Esophagus (tissue), 2 donors: Measurements from ENCODE around the gene ADAMTSL1. TPM values are rescaled to one million over a fixed set of nuclear protein-coding genes. Genes with fewer than 3 reads are reported as not detected.

Source experiments
- H3K27ac ChIP-seq, 2 donors: one replicate each; pipeline ENCODE4 v1.5.1; 2013; ENCODE audit warnings: low read depth in 2 of 2, mild to moderate bottlenecking in 2 of 2, inconsistent platforms in 1 of 2, low read length in 1 of 2, moderate library complexity in 1 of 2
- H3K27me3 ChIP-seq, 2 donors: one replicate each; pipeline ENCODE4 v1.6.1; 2013; ENCODE audit warnings: low read length in 2 of 2, control low read depth in 1 of 2, mild to moderate bottlenecking in 1 of 2; ENCODE audit not compliant: insufficient read depth in 2 of 2, control insufficient read depth in 1 of 2
- H3K36me3 ChIP-seq, 2 donors: one replicate each; pipeline ENCODE4 v1.6.1; 2013; ENCODE audit warnings: low read length in 1 of 2; ENCODE audit not compliant: control insufficient read depth in 2 of 2, insufficient read depth in 2 of 2
- H3K4me1 ChIP-seq, 2 donors: one replicate each; pipeline ENCODE4 v1.6.1; 2013; ENCODE audit warnings: low read length in 1 of 2; ENCODE audit not compliant: control insufficient read depth in 2 of 2, insufficient read depth in 2 of 2
- H3K4me3 ChIP-seq, 2 donors: one replicate each; pipeline ENCODE4 v1.5.1; 2013; ENCODE audit warnings: low read length in 2 of 2, mild to moderate bottlenecking in 2 of 2, low read depth in 1 of 2, moderate library complexity in 1 of 2
- H3K9me3 ChIP-seq, 2 donors: one replicate each; pipeline ENCODE4 v1.6.1; 2013; ENCODE audit warnings: mild to moderate bottlenecking in 2 of 2, low read depth in 1 of 2, low read length in 1 of 2, moderate library complexity in 1 of 2; ENCODE audit not compliant: control insufficient read depth in 2 of 2, insufficient read depth in 1 of 2
- WGBS, 2 donors: extraction: QIAGEN DNeasy Blood & Tissue Kit; methylation state at CpG; one replicate each; pipeline ENCODE4 v1.1.7; 2013; 5-methylcytosine and 5-hydroxymethylcytosine counted together
- polyA plus RNA-seq, 2 donors: library from polyadenylated mRNA; stranded (reverse); fragments of 200-250 nt; gene quantifications; one replicate each; pipeline ENCODE4 v1.2.3, GENCODE V29; 2013
- donor health status: healthy with polysubstance abuse.
- donor health status: Bipolar disorder and iron deficiency.

ADAMTSL1 gene
- polyA plus RNA-seq, 2 donors: 1.2 to 1.8 TPM

GRCh38 chr9:18675332-18675731 lies 201.4 kb downstream of the ADAMTSL1 start:
- no peaks in the 10 kb centered on the region for H3K4me1 ChIP-seq
- no peaks in the 10 kb centered on the region for H3K36me3 ChIP-seq
- 54 to 59% methylated on average over 1 of the region's 1 CpG for WGBS, 2 donors
- no peaks in the 10 kb centered on the region for H3K9me3 ChIP-seq
- no peak overlapping the region for H3K4me3 ChIP-seq
- no peaks in the 10 kb centered on the region for H3K27me3 ChIP-seq
- H3K27ac ChIP-seq: no peak overlapping the region

GRCh38 chr9:18675973-18676372 lies 202.0 kb downstream of the ADAMTSL1 start:
- H3K4me1 ChIP-seq: no peaks in the 10 kb centered on the region
- no peaks in the 10 kb centered on the region for H3K27me3 ChIP-seq
- no peak overlapping the region for H3K27ac ChIP-seq
- no peaks in the 10 kb centered on the region for H3K9me3 ChIP-seq
- no peak overlapping the region for H3K4me3 ChIP-seq
- H3K36me3 ChIP-seq: no peaks in the 10 kb centered on the region

GRCh38 chr9:18676525-18676924 lies 202.6 kb downstream of the ADAMTSL1 start:
- no peak overlapping the region for H3K27ac ChIP-seq
- WGBS, 2 donors: 64 to 76% methylated on average over 2 of the region's 2 CpGs
- H3K4me1 ChIP-seq: no peaks in the 10 kb centered on the region
- H3K4me3 ChIP-seq: no peak overlapping the region
- no peaks in the 10 kb centered on the region for H3K27me3 ChIP-seq
- no peaks in the 10 kb centered on the region for H3K9me3 ChIP-seq
- H3K36me3 ChIP-seq: no peaks in the 10 kb centered on the region

- Histone ChIP-seq H3K36me3 (no peaks in the 10 kb centered on the region), H3K4me3 (no peak overlapping the region), H3K9me3 (no peaks in the 10 kb centered on the region), H3K4me1 (no peaks in the 10 kb centered on the region), H3K27me3 (no peaks in the 10 kb centered on the region), H3K27ac (no peak overlapping the region)
- WGBS, 2 donors: 15 to 30% methylated on average over 1 of the region's 1 CpG
Measured at GRCh38 chr9:18678821-18679590, 205.1 kb downstream of the ADAMTSL1 start.

- no peak overlapping the region for H3K4me3 ChIP-seq
- no peak overlapping the region for H3K27ac ChIP-seq
- H3K36me3 ChIP-seq: no peaks in the 10 kb centered on the region
- no peaks in the 10 kb centered on the region for H3K9me3 ChIP-seq
- H3K27me3 ChIP-seq: no peaks in the 10 kb centered on the region
- 73 to 86% methylated on average over 6 of the region's 6 CpGs for WGBS, 2 donors
- peaks cover 0 to 3% of the 10 kb centered on the region in 2 donors for H3K4me1 ChIP-seq
Measured at GRCh38 chr9:18682907-18683306, 209.0 kb downstream of the ADAMTSL1 start.

GRCh38 chr9:18683312-18683711 lies 209.4 kb downstream of the ADAMTSL1 start:
- WGBS, 2 donors: 88 to 91% methylated on average over 12 of the region's 12 CpGs
- Histone ChIP-seq H3K27me3 (no peaks in the 10 kb centered on the region), H3K36me3 (no peaks in the 10 kb centered on the region), H3K4me3 (no peak overlapping the region), H3K9me3 (no peaks in the 10 kb centered on the region), H3K27ac (no peak overlapping the region), H3K4me1 (peaks cover 0 to 3% of the 10 kb centered on the region in 2 donors)

GRCh38 chr9:18683851-18684250 lies 209.9 kb downstream of the ADAMTSL1 start:
- Histone ChIP-seq H3K27ac (no peak overlapping the region), H3K9me3 (no peaks in the 10 kb centered on the region), H3K4me3 (no peak overlapping the region), H3K36me3 (no peaks in the 10 kb centered on the region), H3K27me3 (no peaks in the 10 kb centered on the region), H3K4me1 (peaks cover 0 to 3% of the 10 kb centered on the region in 2 donors)
- WGBS, 2 donors: 44 to 55% methylated on average over 1 of the region's 1 CpG

- no peaks in the 10 kb centered on the region for H3K27me3 ChIP-seq
- peaks cover 0 to 3% of the 10 kb centered on the region in 2 donors for H3K4me1 ChIP-seq
- H3K27ac ChIP-seq: no peak overlapping the region
- H3K9me3 ChIP-seq: no peaks in the 10 kb centered on the region
- 71 to 74% methylated on average over 5 of the region's 5 CpGs for WGBS, 2 donors
- H3K4me3 ChIP-seq: no peak overlapping the region
- H3K36me3 ChIP-seq: no peaks in the 10 kb centered on the region
Measured at GRCh38 chr9:18684593-18685317, 210.8 kb downstream of the ADAMTSL1 start.

GRCh38 chr9:18688581-18689565 lies 214.9 kb downstream of the ADAMTSL1 start:
- WGBS, 2 donors: 69 to 77% methylated on average over 6 of the region's 6 CpGs

More at GRCh38 chr9:18688581-18689565, 214.9 kb downstream of the ADAMTSL1 start:
- H3K4me1 ChIP-seq: peaks cover 0 to 3% of the 10 kb centered on the region in 2 donors
- no peaks in the 10 kb centered on the region for H3K9me3 ChIP-seq
- no peaks in the 10 kb centered on the region for H3K27me3 ChIP-seq
- no peak overlapping the region for H3K4me3 ChIP-seq
- H3K36me3 ChIP-seq: no peaks in the 10 kb centered on the region
- H3K27ac ChIP-seq: no peak overlapping the region
